ENCODE data around the gene MUC16. TPM values are rescaled to one million over a fixed set of nuclear protein-coding genes. Genes with fewer than 3 reads are reported as not detected.

The MUC16 gene
- total RNA-seq, 2 experiments from 2014 or later, result under 0.01 TPM; not detected in 1

GRCh38 chr19:9041023-9041422 lies 30.8 kb upstream of the MUC16 start:
- H2AFZ ChIP-seq (ENCODE audit: low read length), result no peak overlapping the region
- no peaks in the 10 kb centered on the region for H3K4me1 ChIP-seq (ENCODE audit: insufficient read depth, low read length, poor library complexity, severe bottlenecking)
- no peaks in the 10 kb centered on the region for H3K9me2 ChIP-seq (ENCODE audit: insufficient read depth, low read length)
- H3K79me2 ChIP-seq (ENCODE audit: insufficient read depth, low read depth, low read length), result no peaks in the 10 kb centered on the region
- no TSS peak for BruUV-seq (replicated peaks)
- no peaks in the 10 kb centered on the region for H4K20me1 ChIP-seq (ENCODE audit: insufficient read depth, low read length)
- H3K36me3 ChIP-seq (ENCODE audit: insufficient read depth, low read length), result no peaks in the 10 kb centered on the region
- no peak for TF ChIP-seq EZH2phosphoT487 (IDR thresholded peaks at IDR 0.05; ENCODE audit: borderline replicate concordance, low read depth, low read length)
- no peak for TF ChIP-seq CTCF (conservative IDR thresholded peaks at IDR 0.05; ENCODE audit: low read length)
- intact Hi-C loops (cut with micrococcal nuclease; ENCODE audit: unreplicated experiment), result no loop called here
- H3K4me2 ChIP-seq (ENCODE audit: low read length), result no peak overlapping the region
- H3K4me3 ChIP-seq (ENCODE audit: low read depth, low read length, poor library complexity, severe bottlenecking), result no peak overlapping the region
- H3K27ac ChIP-seq (ENCODE audit: low read depth, low read length, poor library complexity, severe bottlenecking), result no peak overlapping the region
- ChIA-PET CTCF (ENCODE audit: unreplicated experiment) (no interaction called here), POLR2A (no interaction called here)
- H3K9me3 ChIP-seq (ENCODE audit: low read length), result no peaks in the 10 kb centered on the region
- no peak for DNase-seq (ENCODE audit: low spot score)

DNA sequence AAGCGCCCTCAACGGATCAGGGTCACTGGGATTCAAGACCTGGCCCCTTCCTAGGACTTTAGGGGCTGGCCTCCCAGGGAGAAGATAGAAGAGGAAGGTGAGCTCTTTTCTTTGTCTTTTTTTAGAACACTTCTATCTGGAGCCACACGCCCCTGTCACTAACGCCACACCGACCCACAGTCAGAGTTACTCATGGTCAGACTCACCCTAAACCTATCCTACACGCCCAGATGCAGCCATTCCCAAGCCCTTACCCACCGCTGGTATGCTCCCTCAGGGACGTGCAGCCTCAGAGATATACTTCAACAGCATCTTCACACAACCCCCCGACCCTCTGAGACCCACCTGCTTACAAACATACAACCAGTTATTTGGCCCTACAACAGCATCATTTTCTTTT lies 29.9 kb upstream of the MUC16 start:
- H3K9me2 ChIP-seq (ENCODE audit: insufficient read depth, low read length), result no peaks in the 10 kb centered on the region

More for the DNA sequence above, 29.9 kb upstream of the MUC16 start:
- no peaks in the 10 kb centered on the region for H3K9me3 ChIP-seq (ENCODE audit: low read length)
- TF ChIP-seq CTCF (conservative IDR thresholded peaks at IDR 0.05; ENCODE audit: low read length) (no peak), EZH2phosphoT487 (IDR thresholded peaks at IDR 0.05; ENCODE audit: borderline replicate concordance, low read depth, low read length) (no peak)
- H3K4me2 ChIP-seq (ENCODE audit: low read length), result no peak overlapping the region
- no peak for DNase-seq (ENCODE audit: low spot score)
- no peak overlapping the region for H2AFZ ChIP-seq (ENCODE audit: low read length)
- no peaks in the 10 kb centered on the region for H4K20me1 ChIP-seq (ENCODE audit: insufficient read depth, low read length)
- H3K4me3 ChIP-seq (ENCODE audit: low read depth, low read length, poor library complexity, severe bottlenecking), result no peak overlapping the region
- CTCF ChIA-PET (ENCODE audit: unreplicated experiment), result no interaction called here
- BruUV-seq (replicated peaks), result no TSS peak
- no peaks in the 10 kb centered on the region for H3K36me3 ChIP-seq (ENCODE audit: insufficient read depth, low read length)
- POLR2A ChIA-PET, result interaction anchor here (0.5 kb wide), 1 partner anchor 29 kb away, joined by 4 read pairs; no protein-coding TSS in a partner anchor
- no peak overlapping the region for H3K27ac ChIP-seq (ENCODE audit: low read depth, low read length, poor library complexity, severe bottlenecking)
- intact Hi-C loops (cut with micrococcal nuclease; ENCODE audit: unreplicated experiment), result no loop called here
- H3K4me1 ChIP-seq (ENCODE audit: insufficient read depth, low read length, poor library complexity, severe bottlenecking), result no peaks in the 10 kb centered on the region
- H3K79me2 ChIP-seq (ENCODE audit: insufficient read depth, low read depth, low read length), result no peaks in the 10 kb centered on the region

Data from OCI-LY7 (cell line).